NCI-H2171 (cell line): ENCODE results near the gene OSCAR.

Experiments used
- DNase-seq: peaks from one replicate; lab custom pipeline; 2025; lab: John Stamatoyannopoulos, UW

OSCAR gene, protein sequence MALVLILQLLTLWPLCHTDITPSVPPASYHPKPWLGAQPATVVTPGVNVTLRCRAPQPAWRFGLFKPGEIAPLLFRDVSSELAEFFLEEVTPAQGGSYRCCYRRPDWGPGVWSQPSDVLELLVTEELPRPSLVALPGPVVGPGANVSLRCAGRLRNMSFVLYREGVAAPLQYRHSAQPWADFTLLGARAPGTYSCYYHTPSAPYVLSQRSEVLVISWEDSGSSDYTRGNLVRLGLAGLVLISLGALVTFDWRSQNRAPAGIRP

GRCh38 chr19:54100561-54100960 lies at the start of gene OSCAR:
Gene OSCAR (minus strand): TSS chr19:54100803. CDS start chr19:54100792, 11 bp downstream.
- DNase-seq, result no peak

GRCh38 chr19:54149021-54149812 lies 48.6 kb upstream of the OSCAR start:
- DNase-seq, result no peak

DNA sequence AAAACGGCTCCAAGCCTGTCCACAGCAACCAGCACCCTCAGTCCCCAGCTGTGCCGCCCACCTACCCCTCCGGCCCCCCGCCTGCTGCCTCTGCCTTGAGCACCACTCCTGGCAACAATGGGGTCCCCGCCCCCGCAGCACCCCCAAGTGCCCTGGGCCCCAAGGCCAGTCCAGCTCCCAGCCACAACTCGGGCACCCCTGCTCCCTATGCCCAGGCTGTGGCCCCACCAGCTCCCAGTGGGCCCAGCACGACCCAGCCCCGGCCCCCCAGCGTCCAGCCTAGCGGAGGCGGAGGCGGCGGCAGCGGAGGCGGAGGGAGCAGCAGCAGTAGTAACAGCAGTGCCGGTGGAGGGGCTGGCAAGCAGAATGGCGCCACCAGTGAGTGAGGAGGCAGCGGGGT lies 47.6 kb upstream of the OSCAR start:
- no peak for DNase-seq

- no peak for DNase-seq
Measured at GRCh38 chr19:54147676-54148075, 47.1 kb upstream of the OSCAR start.

GRCh38 chr19:54145541-54146158 lies 45.0 kb upstream of the OSCAR start:
- no peak for DNase-seq

GRCh38 chr19:54142166-54142780 lies 41.7 kb upstream of the OSCAR start:
- no peak for DNase-seq

GRCh38 chr19:54141356-54141755 lies 40.8 kb upstream of the OSCAR start:
- DNase-seq, result no peak

- no peak for DNase-seq
Measured at GRCh38 chr19:54138489-54139256, 38.1 kb upstream of the OSCAR start.

GRCh38 chr19:54137699-54138488 lies 37.3 kb upstream of the OSCAR start, which contains the start of gene CNOT3:
Gene CNOT3 (plus strand): TSS chr19:54137762. CDS start chr19:54142979, 5,217 bp downstream.
- no peak for DNase-seq

GRCh38 chr19:54136864-54137698 lies 36.5 kb upstream of the OSCAR start:
- DNase-seq, result peak; percentile 98

GRCh38 chr19:54136086-54136863 lies 35.7 kb upstream of the OSCAR start:
- no peak for DNase-seq

DNA sequence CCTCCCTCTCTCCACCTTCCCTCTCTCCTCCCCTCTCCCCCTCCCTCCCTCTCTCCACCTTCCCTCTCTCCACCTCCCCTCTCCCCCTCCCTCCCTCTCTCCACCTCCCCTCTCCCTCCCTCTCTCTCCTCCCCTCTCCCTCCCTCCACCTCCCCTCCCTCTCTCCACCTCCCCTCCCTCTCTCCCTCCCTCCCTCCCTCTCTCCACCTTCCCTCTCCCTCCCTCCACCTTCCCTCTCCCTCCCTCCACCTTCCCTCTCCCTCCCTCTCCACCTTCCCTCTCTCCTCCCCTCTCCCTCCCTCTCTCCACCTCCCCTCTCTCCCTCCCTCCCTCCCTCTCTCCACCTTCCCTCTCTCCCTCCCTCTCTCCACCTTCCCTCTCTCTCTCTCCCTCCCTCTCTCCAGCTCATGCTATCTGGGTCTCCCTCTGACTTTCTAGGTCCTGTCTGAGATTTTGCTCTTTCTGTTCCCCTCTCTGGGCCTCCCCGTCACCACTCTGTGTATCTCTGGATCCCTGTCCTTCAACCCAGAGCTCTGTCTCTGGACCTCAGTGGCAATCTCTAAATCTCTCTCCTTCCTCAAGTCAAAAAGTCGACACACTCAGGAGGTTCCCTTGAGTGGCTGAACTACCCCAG lies 33.5 kb upstream of the OSCAR start:
- DNase-seq, result no peak

GRCh38 chr19:54133312-54133956 lies 32.8 kb upstream of the OSCAR start:
- DNase-seq, result peak; percentile 67

DNA sequence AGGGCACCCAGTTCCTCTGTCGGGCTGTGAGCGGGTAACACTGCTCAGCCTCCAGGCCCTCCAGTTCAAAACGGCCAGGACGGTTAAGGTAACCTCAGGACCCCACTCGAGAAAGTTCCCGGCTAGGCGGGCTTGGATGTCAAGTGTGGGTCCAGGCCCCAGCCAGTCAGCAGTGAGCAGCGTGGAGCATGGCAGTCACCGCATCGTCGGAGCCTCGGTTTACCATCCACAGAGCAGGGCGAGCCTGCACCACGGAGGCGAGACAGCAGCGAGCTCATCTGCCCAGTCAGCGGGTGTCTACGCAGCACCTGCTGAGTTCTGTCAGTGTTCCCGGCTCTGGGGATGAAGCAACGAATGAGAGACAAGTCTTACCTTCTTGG lies 29.0 kb upstream of the OSCAR start:
- DNase-seq, result no peak

GRCh38 chr19:54128796-54129616 lies 28.4 kb upstream of the OSCAR start:
- DNase-seq, result no peak

DNA sequence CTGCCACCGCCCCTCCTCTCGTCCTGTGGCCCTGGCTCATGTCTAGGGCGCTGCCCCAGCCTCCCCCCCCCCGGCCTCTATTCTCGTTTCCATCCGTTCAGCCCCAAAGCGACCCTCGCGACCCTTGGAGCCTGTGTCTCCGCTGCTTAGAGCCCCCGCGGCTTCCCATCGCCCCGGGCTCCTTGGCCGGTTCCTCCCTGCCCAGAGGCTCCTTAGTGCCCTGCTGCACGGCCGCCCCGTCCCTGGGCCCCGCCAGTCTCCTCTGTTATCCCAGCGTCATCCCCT lies 27.8 kb upstream of the OSCAR start:
- no peak for DNase-seq

DNA sequence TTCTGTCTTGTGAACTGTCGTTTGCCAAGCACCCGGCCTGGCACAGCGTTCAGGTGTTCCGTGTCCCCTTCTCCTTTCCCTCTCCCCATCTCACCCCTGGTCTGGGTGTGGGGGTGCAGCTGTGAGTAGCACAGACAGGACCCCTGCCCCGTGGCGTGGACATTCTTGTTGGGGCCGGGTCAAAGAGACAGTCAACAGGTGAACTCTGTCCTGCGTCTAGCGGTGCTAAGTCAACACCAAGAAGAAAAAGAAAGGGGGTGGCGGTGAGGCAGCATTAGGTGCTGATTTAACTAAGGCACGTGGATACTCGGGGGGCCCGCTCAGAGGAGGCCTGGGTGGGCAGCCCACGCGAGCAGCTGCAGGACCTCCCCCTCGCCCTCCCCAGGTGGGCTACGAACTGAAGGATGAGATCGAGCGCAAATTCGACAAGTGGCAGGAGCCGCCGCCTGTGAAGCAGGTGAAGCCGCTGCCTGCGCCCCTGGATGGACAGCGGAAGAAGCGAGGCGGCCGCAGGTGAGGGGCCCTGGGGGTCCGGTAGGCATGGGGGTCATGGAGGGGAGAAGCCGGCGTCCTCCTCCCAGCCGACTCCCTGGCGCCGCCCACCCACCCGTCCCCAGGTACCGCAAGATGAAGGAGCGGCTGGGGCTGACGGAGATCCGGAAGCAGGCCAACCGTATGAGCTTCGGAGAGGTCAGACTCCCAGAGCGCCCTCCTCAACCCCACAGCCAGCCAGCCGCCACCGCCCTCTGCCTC lies 27.3 kb upstream of the OSCAR start:
- DNase-seq, result no peak
